ENCODE measurements around the gene TTLL5.
A peak's percentile ranks its signal among the peaks of the same experiment; 100 is the strongest.

Gene TTLL5

GRCh38 chr14:75875958-75876357 lies 214.9 kb downstream of the TTLL5 start:
- no peak for DNase-seq

GRCh38 chr14:75876530-75876929 lies 215.5 kb downstream of the TTLL5 start:
- no peak for DNase-seq

- no peak for DNase-seq
Measured at GRCh38 chr14:75877292-75877691, 216.2 kb downstream of the TTLL5 start.

GRCh38 chr14:75877884-75878283 lies 216.8 kb downstream of the TTLL5 start:
- peak; percentile 55 for DNase-seq

- no peak for DNase-seq
Measured at GRCh38 chr14:75879031-75879430, 218.0 kb downstream of the TTLL5 start.

GRCh38 chr14:75880512-75880911 lies 219.5 kb downstream of the TTLL5 start:
- no peak for DNase-seq

GRCh38 chr14:75881994-75882393 lies 220.9 kb downstream of the TTLL5 start:
- no peak for DNase-seq

GRCh38 chr14:75884198-75884611 lies 223.2 kb downstream of the TTLL5 start:
- DNase-seq: no peak

GRCh38 chr14:75885829-75886228 lies 224.8 kb downstream of the TTLL5 start:
- DNase-seq: no peak

- no peak for DNase-seq
Measured at GRCh38 chr14:75886636-75887348, 225.7 kb downstream of the TTLL5 start.

- DNase-seq: no peak
Measured at GRCh38 chr14:75888945-75889344, 227.9 kb downstream of the TTLL5 start.

GRCh38 chr14:75896341-75896740 lies 235.3 kb downstream of the TTLL5 start:
- DNase-seq: no peak

GRCh38 chr14:75904311-75904710 lies 243.3 kb downstream of the TTLL5 start:
- no peak for DNase-seq

GRCh38 chr14:75905147-75905904 lies 244.3 kb downstream of the TTLL5 start:
- DNase-seq: no peak

- no peak for DNase-seq
Measured at GRCh38 chr14:75906228-75906627, 245.2 kb downstream of the TTLL5 start.

- DNase-seq: peak; percentile 48
Measured at GRCh38 chr14:75906680-75907280, 245.7 kb downstream of the TTLL5 start.

GRCh38 chr14:75907756-75908359 lies 246.8 kb downstream of the TTLL5 start:
- no peak for DNase-seq

- no peak for DNase-seq
Measured at GRCh38 chr14:75909630-75910029, 248.6 kb downstream of the TTLL5 start.

- DNase-seq: no peak
Measured at GRCh38 chr14:75910048-75910447, 249.0 kb downstream of the TTLL5 start.

GRCh38 chr14:75911883-75912282 lies 250.8 kb downstream of the TTLL5 start:
- DNase-seq: no peak

- DNase-seq: no peak
Measured at GRCh38 chr14:75913183-75913582, 252.1 kb downstream of the TTLL5 start.

- no peak for DNase-seq
Measured at GRCh38 chr14:75915045-75915444, 254.0 kb downstream of the TTLL5 start.

GRCh38 chr14:75917322-75917945 lies 256.4 kb downstream of the TTLL5 start:
- peak; percentile 1 for DNase-seq

Data from NCI-H146 (cell line).